PFSK-1 (cell line): ENCODE measurements around the gene MORN1.

Experiments
- FOXP2 ChIP-seq: optimal IDR thresholded peaks from 2 replicates; pipeline ENCODE3; 2011; ENCODE audit warnings: borderline replicate concordance, control low read depth, inconsistent platforms; ENCODE audit not compliant: insufficient read depth; ENCODE audit errors: extremely low read length, extremely low read depth
- POLR2AphosphoS5 ChIP-seq: IDR thresholded peaks from 2 replicates; pipeline ENCODE4 v1.6.1; 2012; ENCODE audit warnings: low read depth, mild to moderate bottlenecking, control low read depth, low read length, moderate library complexity
- SIN3A ChIP-seq: IDR thresholded peaks from 2 replicates; pipeline ENCODE4 v1.6.1; 2012; ENCODE audit warnings: mild to moderate bottlenecking, low read length, moderate library complexity, borderline replicate concordance; ENCODE audit not compliant: insufficient read depth
- TAF1 ChIP-seq: IDR thresholded peaks from 2 replicates; pipeline ENCODE4 v1.6.1; 2012; ENCODE audit warnings: low read length, control low read depth, borderline replicate concordance; ENCODE audit not compliant: insufficient read depth
- TF ChIP-seq, protein P1 (sequence below), 2 experiments: IDR thresholded peaks; 2 replicates each; pipeline versions ENCODE4 v1.6.1 to v1.8.0; 2011 to 2012; ENCODE audit warnings: low read depth in 2 of 2, low read length in 2 of 2, control low read depth in 1 of 2, inconsistent platforms in 1 of 2, mild to moderate bottlenecking in 1 of 2, moderate library complexity in 1 of 2; ENCODE audit not compliant: insufficient read depth in 1 of 2

DNA sequence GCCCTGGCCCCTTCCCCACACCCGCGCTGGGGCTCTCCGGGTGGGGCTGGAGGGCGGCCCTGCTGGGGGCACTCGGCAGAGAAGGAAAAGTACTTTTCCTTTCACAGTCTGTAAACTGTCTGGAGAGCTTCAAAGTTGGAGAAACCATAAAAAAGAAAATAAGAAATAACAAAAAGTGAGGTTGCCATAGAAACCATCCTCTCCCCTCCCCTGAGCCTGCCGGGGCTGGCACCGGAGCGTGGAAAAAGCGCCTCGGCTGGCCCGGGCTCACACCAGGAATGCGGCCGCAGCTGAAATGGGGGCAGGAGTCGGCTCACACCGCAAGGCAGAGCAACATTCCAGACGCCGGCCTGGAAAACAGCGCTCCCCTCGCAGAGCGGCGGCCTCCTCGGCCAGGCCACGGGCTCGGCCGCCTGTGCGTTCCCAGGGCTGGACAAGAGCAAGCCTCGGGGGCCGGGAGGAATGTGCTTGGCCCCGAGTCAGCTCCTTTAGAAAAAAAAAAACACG is 69.2 kb downstream of the MORN1 start:
- no peak for TF ChIP-seq POLR2AphosphoS5
- no peak for TF ChIP-seq TAF1
- TF ChIP-seq, protein P1, sequence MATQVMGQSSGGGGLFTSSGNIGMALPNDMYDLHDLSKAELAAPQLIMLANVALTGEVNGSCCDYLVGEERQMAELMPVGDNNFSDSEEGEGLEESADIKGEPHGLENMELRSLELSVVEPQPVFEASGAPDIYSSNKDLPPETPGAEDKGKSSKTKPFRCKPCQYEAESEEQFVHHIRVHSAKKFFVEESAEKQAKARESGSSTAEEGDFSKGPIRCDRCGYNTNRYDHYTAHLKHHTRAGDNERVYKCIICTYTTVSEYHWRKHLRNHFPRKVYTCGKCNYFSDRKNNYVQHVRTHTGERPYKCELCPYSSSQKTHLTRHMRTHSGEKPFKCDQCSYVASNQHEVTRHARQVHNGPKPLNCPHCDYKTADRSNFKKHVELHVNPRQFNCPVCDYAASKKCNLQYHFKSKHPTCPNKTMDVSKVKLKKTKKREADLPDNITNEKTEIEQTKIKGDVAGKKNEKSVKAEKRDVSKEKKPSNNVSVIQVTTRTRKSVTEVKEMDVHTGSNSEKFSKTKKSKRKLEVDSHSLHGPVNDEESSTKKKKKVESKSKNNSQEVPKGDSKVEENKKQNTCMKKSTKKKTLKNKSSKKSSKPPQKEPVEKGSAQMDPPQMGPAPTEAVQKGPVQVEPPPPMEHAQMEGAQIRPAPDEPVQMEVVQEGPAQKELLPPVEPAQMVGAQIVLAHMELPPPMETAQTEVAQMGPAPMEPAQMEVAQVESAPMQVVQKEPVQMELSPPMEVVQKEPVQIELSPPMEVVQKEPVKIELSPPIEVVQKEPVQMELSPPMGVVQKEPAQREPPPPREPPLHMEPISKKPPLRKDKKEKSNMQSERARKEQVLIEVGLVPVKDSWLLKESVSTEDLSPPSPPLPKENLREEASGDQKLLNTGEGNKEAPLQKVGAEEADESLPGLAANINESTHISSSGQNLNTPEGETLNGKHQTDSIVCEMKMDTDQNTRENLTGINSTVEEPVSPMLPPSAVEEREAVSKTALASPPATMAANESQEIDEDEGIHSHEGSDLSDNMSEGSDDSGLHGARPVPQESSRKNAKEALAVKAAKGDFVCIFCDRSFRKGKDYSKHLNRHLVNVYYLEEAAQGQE (IDR thresholded peaks at IDR 0.05; ENCODE audit: insufficient read depth in 1 of 2, low read depth in 2 of 2, low read length in 2 of 2), result no peak
- no peak for TF ChIP-seq SIN3A
- TF ChIP-seq FOXP2, result no peak
